K562 (cell line): ENCODE measurements around the gene STUM. TPM values are rescaled to one million over a fixed set of nuclear protein-coding genes. Genes with fewer than 3 reads are reported as not detected.

Source experiments
- ATAC-seq: fragments of 200-7000 bp; cut with Tn5 transposase; 3 replicates; pipeline ENCODE4 v1.9.1; 2020; ENCODE audit warnings: moderate library complexity
- BruUV-seq: library from RNA; stranded (reverse); fragments of 400-500 nt; replicated peaks from 2 replicates; lab custom pipeline; 2021; lab: Mats Ljungman, UMichigan
- CTCF ChIA-PET: fragments of 300-600 bp; formaldehyde crosslinking; extraction: SDS; loops from one replicate; lab custom pipeline; 2021; ENCODE audit warnings: low intra/inter-chr PET ratio; lab: Yijun Ruan, JAX
- POLR2A ChIA-PET: fragments of 300-600, 350-650 bp; sonication (Branson Sonifier 250); formaldehyde crosslinking; extraction: SDS; loops from one replicate; lab custom pipeline; 2021; ENCODE audit warnings: antibody characterized with exemption, inconsistent platforms; lab: Yijun Ruan, JAX
- DNase-seq, 4 experiments: peaks; one replicate each; pipeline versions ENCODE4 v3.0.0 to v3.0.0-alpha.2; 2011 to 2018; ENCODE audit warnings: low spot score in 3 of 4, mixed read lengths in 3 of 4; ENCODE audit errors: extremely low read depth in 1 of 4
- FAIRE-seq: peaks from 2 replicates; lab custom pipeline; 2011; peaks lifted over from hg19 to GRCh38; lab: Jason Lieb, UNC
- H2AFZ ChIP-seq: 2 replicates; pipeline ENCODE4 v1.6.0; 2011; ENCODE audit warnings: low read depth, low read length, control low read depth, inconsistent platforms
- H3K27ac ChIP-seq: fragments of 200-600 bp; 3 replicates; pipeline ENCODE4 v1.8.0; 2011; ENCODE audit warnings: low read depth, mild to moderate bottlenecking, control low read depth, inconsistent platforms, low read length, moderate library complexity, mixed read lengths; ENCODE audit errors: extremely low read depth
- H3K27me3 ChIP-seq, 2 experiments: fragments of 300-600 bp in 1 of 2; 2 replicates in 1 of 2; 3 replicates in 1 of 2; pipeline versions ENCODE4 v1.6.0 to v1.8.0; 2011; ENCODE audit warnings: inconsistent platforms in 2 of 2, low read length in 2 of 2, mild to moderate bottlenecking in 1 of 2, mixed read lengths in 1 of 2, moderate library complexity in 1 of 2; ENCODE audit not compliant: control insufficient read depth in 2 of 2, insufficient read depth in 2 of 2
- H3K36me3 ChIP-seq: fragments of 300-600 bp; 3 replicates; pipeline ENCODE4 v1.8.0; 2011; ENCODE audit warnings: mild to moderate bottlenecking, low read length, inconsistent platforms; ENCODE audit not compliant: control insufficient read depth, insufficient read depth
- H3K4me1 ChIP-seq, 2 experiments: fragments of 200-600 bp in 1 of 2; replicated peaks in 1 of 2; 2 replicates in 1 of 2; 3 replicates in 1 of 2; pipeline versions ENCODE4 v1.5.1 to v1.8.0; 2011; ENCODE audit warnings: inconsistent platforms in 2 of 2, low read length in 2 of 2, mild to moderate bottlenecking in 1 of 2, mixed read lengths in 1 of 2, moderate library complexity in 1 of 2; ENCODE audit not compliant: control insufficient read depth in 2 of 2, insufficient read depth in 2 of 2
- H3K4me2 ChIP-seq: 2 replicates; pipeline ENCODE4 v1.6.1; 2011; ENCODE audit warnings: low read length, control low read depth, inconsistent platforms, mixed read lengths; ENCODE audit not compliant: insufficient read depth
- H3K4me3 ChIP-seq: fragments of 200-600 bp; sonication (generic), shearing (Covaris generic); 2 replicates; pipeline ENCODE4 v1.5.1; 2016; ENCODE audit warnings: control low read depth, inconsistent platforms
- H3K79me2 ChIP-seq: fragments of 200-600 bp; 3 replicates; pipeline ENCODE4 v1.8.0; 2011; ENCODE audit warnings: low read length, inconsistent platforms; ENCODE audit not compliant: control insufficient read depth, insufficient read depth
- H3K9ac ChIP-seq, 2 experiments: 2 replicates each; pipeline versions ENCODE4 v1.6.0 to v1.6.1; 2011; ENCODE audit warnings: low read depth in 2 of 2, low read length in 2 of 2, control low read depth in 1 of 2, inconsistent platforms in 1 of 2, mild to moderate bottlenecking in 1 of 2, mixed read lengths in 1 of 2; ENCODE audit not compliant: insufficient read depth in 1 of 2
- H3K9me1 ChIP-seq: one replicate; pipeline ENCODE4 v1.6.0; 2011; ENCODE audit warnings: inconsistent platforms, mild to moderate bottlenecking, low read length, moderate library complexity; ENCODE audit not compliant: control insufficient read depth, insufficient read depth
- H3K9me3 ChIP-seq: replicated peaks from 2 replicates; pipeline ENCODE4 v1.5.1; 2011; ENCODE audit warnings: low read depth, low read length, inconsistent platforms; ENCODE audit not compliant: control insufficient read depth, insufficient read depth
- H4K20me1 ChIP-seq: replicated peaks from 2 replicates; pipeline ENCODE4 v1.6.1; 2011; ENCODE audit warnings: low read length, inconsistent platforms, mixed read lengths; ENCODE audit not compliant: control insufficient read depth, insufficient read depth
- GABPB2 ChIP-seq: fragments of 250-450 bp; sonication (Bioruptor Pico); conservative IDR thresholded peaks from 2 replicates; pipeline ENCODE4 v1.5.1; 2021; ENCODE audit warnings: mild to moderate bottlenecking
- LCOR ChIP-seq: sonication (generic); formaldehyde crosslinking; IDR thresholded peaks from 2 replicates; pipeline ENCODE4 v1.8.0; 2022; ENCODE audit warnings: mild to moderate bottlenecking, missing genetic modification reagents
- NELFE ChIP-seq: IDR thresholded peaks from 2 replicates; pipeline ENCODE4 v1.6.1; 2011; ENCODE audit warnings: mild to moderate bottlenecking; ENCODE audit not compliant: insufficient read depth, insufficient read length
- SMAD3 ChIP-seq: fragments of 450-650 bp; formaldehyde crosslinking; conservative IDR thresholded peaks from 2 replicates; pipeline ENCODE4 v1.4.0; 2020; ENCODE audit warnings: mild to moderate bottlenecking
- TRIM28 ChIP-seq: fragments of 450-650 bp; IDR thresholded peaks from 2 replicates; pipeline ENCODE4 v1.6.1; 2017
- ZFP36 ChIP-seq: fragments of 150-350 bp; IDR thresholded peaks from 2 replicates; pipeline ENCODE4 v1.6.1; 2018; ENCODE audit warnings: low read length, low read depth; ENCODE audit not compliant: partially characterized antibody
- ZNF507 ChIP-seq: conservative IDR thresholded peaks from 2 replicates; pipeline ENCODE4 v1.6.1; 2017; ENCODE audit warnings: missing genetic modification characterization, missing compliant biosample characterization
- ZNF586 ChIP-seq: fragments of 450-650 bp; formaldehyde crosslinking; conservative IDR thresholded peaks from 2 replicates; pipeline ENCODE4 v1.4.0; 2020; ENCODE audit warnings: mild to moderate bottlenecking, moderate library complexity
- ZNF766 ChIP-seq: fragments of 200-800 bp; sonication (Bioruptor generic); conservative IDR thresholded peaks from 2 replicates; pipeline ENCODE4 v1.6.1; 2016; ENCODE audit warnings: missing genetic modification characterization, missing compliant biosample characterization
- ZNF780A ChIP-seq: fragments of 250-450 bp; sonication (Bioruptor Pico); IDR thresholded peaks from 2 replicates; pipeline ENCODE4 v1.5.0; 2021; ENCODE audit warnings: mild to moderate bottlenecking
- WGBS: fragments of 100-300 bp; shearing (Covaris generic); methylation state at CpG from one replicate; pipeline ENCODE4 v1.1.6; 2016; ENCODE audit warnings: low coverage, mixed read lengths; ENCODE audit not compliant: insufficient coverage; ENCODE audit errors: missing lambda C conversion rate; 5-methylcytosine and 5-hydroxymethylcytosine counted together
- in situ Hi-C: fragments of 300-500 bp; cut with MboI; formaldehyde crosslinking; loops from 4 replicates; pipeline ENCODE4 v1.15.0; 2018; ENCODE audit warnings: inconsistent platforms, mixed read lengths
- intact Hi-C: fragments of 100-400 bp; cut with micrococcal nuclease; formaldehyde crosslinking; loops from 2 replicates; pipeline ENCODE4 v1.14.2; 2022
- polyA plus RNA-seq, 8 experiments: library from polyadenylated mRNA; depleted of rRNA in 4 of 8; stranded (reverse) in 5 of 8; unstranded in 3 of 8; fragments of >200 nt; fragmentation: Nextera tagmentation in 2 of 8; fragmentation: Illumina TruSeq in 1 of 8; extraction: Ambion mirVana in 2 of 8; extraction: Trizol in 1 of 8; gene quantifications; 2 replicates each; pipeline versions ENCODE4 v1.2.1 to v1.2.3, GENCODE V29; 2011 to 2014; ENCODE audit warnings: inconsistent platforms in 1 of 8, missing spikeins in 1 of 8
- total RNA-seq, 7 experiments: library from RNA; depleted of rRNA in 6 of 7; stranded (reverse); fragments of >200 nt in 6 of 7; fragmentation: Illumina TruSeq in 2 of 7; extraction: Trizol in 2 of 7; gene quantifications; 2 replicates each; pipeline versions ENCODE4 v1.2.1 to v1.2.3, GENCODE V29; 2011 to 2021; ENCODE audit warnings: low replicate concordance in 1 of 7
- TF ChIP-seq, protein P1 (sequence below), 2 experiments: fragments of 450-650 bp in 1 of 2; sonication (generic) in 1 of 2; formaldehyde crosslinking; conservative IDR thresholded peaks; 2 replicates each; pipeline versions ENCODE4 v1.4.0 to v1.8.1; 2020 to 2022; ENCODE audit warnings: mild to moderate bottlenecking in 1 of 2, missing genetic modification reagents in 1 of 2

The STUM gene
- total and polyA plus RNA-seq, 9 of the 15 experiments (the other 6 are each of a cell fraction or from before 2014, with no cell fraction given): not detected

DNA sequence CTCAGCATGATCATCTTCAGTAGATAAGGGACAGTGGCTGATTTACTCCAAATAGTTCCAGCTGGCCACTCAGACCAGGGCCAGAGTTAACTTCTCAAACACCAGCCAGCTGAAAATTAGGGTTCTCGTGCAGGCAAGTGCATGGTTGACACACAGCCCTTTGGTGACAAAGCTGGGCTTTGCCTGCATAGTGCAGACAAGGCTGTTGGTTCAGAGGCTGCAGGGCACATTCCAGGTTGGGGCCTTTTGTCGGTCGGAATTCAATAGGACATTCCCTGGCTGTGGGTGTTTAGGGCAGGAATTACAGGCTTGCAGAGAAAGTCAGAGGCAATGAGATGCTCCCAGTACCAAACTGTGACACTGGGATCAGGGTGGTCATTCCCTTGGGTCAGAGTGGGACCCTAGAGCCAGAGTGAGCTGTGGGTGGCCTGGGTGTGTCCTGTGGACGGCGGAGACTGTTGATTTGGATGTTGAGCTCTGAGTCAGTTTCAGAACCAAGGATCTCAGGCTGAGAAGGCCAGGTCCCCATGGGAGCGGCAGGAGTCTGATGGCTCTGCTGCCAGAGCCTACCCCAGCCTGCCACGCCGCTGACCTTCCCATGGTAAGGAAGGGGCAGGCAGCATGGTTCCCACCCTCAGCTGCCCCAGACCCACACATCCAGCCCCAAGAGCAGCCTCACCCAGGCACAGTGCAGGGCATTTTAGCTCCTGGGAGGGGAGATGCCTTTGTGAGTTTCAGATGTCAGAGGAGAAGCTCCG lies 56.2 kb downstream of the STUM start:
- ATAC-seq (no peak), FAIRE-seq (no peak), DNase-seq (no peak)
- Histone ChIP-seq H3K27ac (no peak overlapping the region), H4K20me1 (no peaks in the 10 kb centered on the region; the same call in 1 of the 2 replicates), H3K27me3 (peaks cover 56 to 88% of the 10 kb centered on the region in 2 experiments), H3K79me2 (no peaks in the 10 kb centered on the region), H3K9me1 (peaks cover 7% of the 10 kb centered on the region), H3K4me2 (no peak overlapping the region), H3K9me3 (no peaks in the 10 kb centered on the region), H2AFZ (no peak overlapping the region), H3K4me1 (peaks cover 0 to 5% of the 10 kb centered on the region in 2 experiments; a peak in 1 of 5 replicates), H3K36me3 (no peaks in the 10 kb centered on the region), H3K4me3 (no peak overlapping the region), H3K9ac (no peak overlapping the region)
- intact Hi-C loops: loop anchor here (10.0 kb wide), 1 partner anchor 480 kb away; no protein-coding TSS in a partner anchor
- no TSS peak for BruUV-seq
- in situ Hi-C loops: no loop called here
- ChIA-PET POLR2A (interaction anchor here (0.6 to 1.5 kb wide), 4 partner anchors 10 to 202 kb away, joined by 3 to 4 read pairs (median 4); no protein-coding TSS in a partner anchor), CTCF (interaction anchor here (0.6 kb wide), 1 partner anchor 1529 kb away, joined by 3 read pairs; no protein-coding TSS in a partner anchor)
- WGBS: 2% methylated on average over 9 of the region's 9 CpGs
- TF ChIP-seq TRIM28 (no peak), ZFP36 (no peak), NELFE (no peak), GABPB2 (no peak), LCOR (CRISPR knock-in tag) (no peak), ZNF586 (CRISPR knock-in tag) (no peak), ZNF780A (CRISPR knock-in tag) (no peak), ZNF766 (CRISPR knock-in tag) (no peak), SMAD3 (CRISPR knock-in tag) (no peak), ZNF507 (tag) (no peak)
- TF ChIP-seq, protein P1, sequence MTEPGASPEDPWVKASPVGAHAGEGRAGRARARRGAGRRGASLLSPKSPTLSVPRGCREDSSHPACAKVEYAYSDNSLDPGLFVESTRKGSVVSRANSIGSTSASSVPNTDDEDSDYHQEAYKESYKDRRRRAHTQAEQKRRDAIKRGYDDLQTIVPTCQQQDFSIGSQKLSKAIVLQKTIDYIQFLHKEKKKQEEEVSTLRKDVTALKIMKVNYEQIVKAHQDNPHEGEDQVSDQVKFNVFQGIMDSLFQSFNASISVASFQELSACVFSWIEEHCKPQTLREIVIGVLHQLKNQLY (CRISPR knock-in tag; conservative IDR thresholded peaks at IDR 0.05): no peak
